PC-3 (cell line): ENCODE results near the gene LIG3. TPM values are rescaled to one million over a fixed set of nuclear protein-coding genes. Genes with fewer than 3 reads are reported as not detected.

Experiments
- ATAC-seq: fragments of 200-7000 bp; cut with Tn5 transposase; 2 replicates; pipeline ENCODE4 v1.9.1; 2020; ENCODE audit warnings: mild to moderate bottlenecking, moderate library complexity
- BruUV-seq: library from RNA; stranded (reverse); fragments of 400-500 nt; replicated peaks from 2 replicates; lab custom pipeline; 2021; lab: Mats Ljungman, UMichigan
- CTCF ChIA-PET: fragments of 300-600 bp; sonication (Branson Sonifier 250); formaldehyde crosslinking; loops from one replicate; lab custom pipeline; 2022; ENCODE audit warnings: antibody characterized with exemption; lab: Charles Lee
- POLR2A ChIA-PET: fragments of 300-600 bp; sonication (Branson Sonifier 250); formaldehyde crosslinking; loops from one replicate; lab custom pipeline; 2022; ENCODE audit warnings: antibody characterized with exemption; ENCODE audit not compliant: unreplicated experiment; lab: Charles Lee
- DNase-seq: peaks from one replicate; pipeline ENCODE4 v3.0.0-alpha.2; 2015
- H2AFZ ChIP-seq: fragments of 300-600 bp; sonication (generic); 2 replicates; pipeline ENCODE4 v1.6.0; 2016; ENCODE audit warnings: antibody characterized with exemption, low read length
- H3F3A ChIP-seq: fragments of 300-600 bp; sonication (generic); one replicate; pipeline ENCODE4 v1.6.0; 2017; ENCODE audit warnings: antibody characterized with exemption, low read length, control low read depth, mild to moderate bottlenecking; ENCODE audit not compliant: unreplicated experiment
- H3K27ac ChIP-seq: fragments of 300-600 bp; sonication (generic); 2 replicates; pipeline ENCODE4 v1.5.1; 2016; ENCODE audit warnings: mild to moderate bottlenecking, low read length
- H3K27me3 ChIP-seq: fragments of 300-600 bp; sonication (generic); 2 replicates; pipeline ENCODE4 v1.6.1; 2016; ENCODE audit warnings: low read length, mixed read lengths
- H3K36me3 ChIP-seq: fragments of 300-600 bp; sonication (generic); 2 replicates; pipeline ENCODE4 v1.6.1; 2016; ENCODE audit warnings: low read depth, mixed run types, low read length, mixed read lengths
- H3K4me1 ChIP-seq: fragments of 300-600 bp; sonication (generic); 2 replicates; pipeline ENCODE4 v1.5.1; 2016; ENCODE audit warnings: low read length; ENCODE audit not compliant: insufficient read depth
- H3K4me2 ChIP-seq: fragments of 300-600 bp; sonication (generic); 2 replicates; pipeline ENCODE4 v1.6.0; 2016; ENCODE audit warnings: low read length
- H3K4me3 ChIP-seq: fragments of 300-600 bp; sonication (generic); 2 replicates; pipeline ENCODE4 v1.5.1; 2016; ENCODE audit warnings: mild to moderate bottlenecking, low read length, mixed read lengths
- H3K79me2 ChIP-seq: fragments of 300-600 bp; sonication (generic); 2 replicates; pipeline ENCODE4 v1.6.1; 2017; ENCODE audit warnings: low read length, mixed read lengths
- H3K9ac ChIP-seq: fragments of 300-600 bp; sonication (generic); 2 replicates; pipeline ENCODE4 v1.6.0; 2016; ENCODE audit warnings: mild to moderate bottlenecking, low read length
- H3K9me2 ChIP-seq: fragments of 300-600 bp; sonication (generic); replicated peaks from 2 replicates; pipeline ENCODE4 v1.6.1; 2016; ENCODE audit warnings: mixed run types, low read length, mixed read lengths
- H3K9me3 ChIP-seq: fragments of 300-600 bp; sonication (generic); 2 replicates; pipeline ENCODE4 v1.6.1; 2016; ENCODE audit warnings: low read length, mixed read lengths
- H4K20me1 ChIP-seq: fragments of 300-600 bp; sonication (generic); 2 replicates; pipeline ENCODE4 v1.6.1; 2016; ENCODE audit warnings: low read length, mixed read lengths
- EZH2 ChIP-seq: fragments of 300-600 bp; sonication (generic); IDR thresholded peaks from one replicate; pipeline ENCODE4 v1.6.1; 2017; ENCODE audit warnings: antibody characterized with exemption, mild to moderate bottlenecking, low read length; ENCODE audit not compliant: unreplicated experiment
- EZH2phosphoT487 ChIP-seq: fragments of 300-600 bp; sonication (generic); IDR thresholded peaks from 2 replicates; pipeline ENCODE4 v1.6.1; 2018; ENCODE audit warnings: mild to moderate bottlenecking, antibody characterized with exemption, low read length, borderline replicate concordance
- intact Hi-C: fragments of 100-400 bp; cut with micrococcal nuclease; formaldehyde crosslinking; loops from 2 replicates; pipeline ENCODE4 v1.9.0; 2023
- total RNA-seq: library from RNA; depleted of rRNA; stranded (reverse); fragments of >200 nt; gene quantifications from 2 replicates; pipeline ENCODE4 v1.2.3, GENCODE V29; 2014
- TF ChIP-seq, protein P1 (sequence below): fragments of 300-600 bp; sonication (generic); conservative IDR thresholded peaks from 2 replicates; pipeline ENCODE4 v1.5.1; 2017; ENCODE audit warnings: antibody characterized with exemption, low read depth, mild to moderate bottlenecking, low read length

Gene LIG3
- total RNA-seq, 1 experiment from 2014 or later = 43.2 TPM

GRCh38 chr17:35016369-35016768, 36.1 kb downstream of the LIG3 start:
- BruUV-seq = no TSS peak
- no peak overlapping the region for H3K9ac ChIP-seq
- DNase-seq = no peak
- H3K9me3 ChIP-seq = no peaks in the 10 kb centered on the region
- TF ChIP-seq EZH2 (no peak), EZH2phosphoT487 (no peak)
- TF ChIP-seq, protein P1, sequence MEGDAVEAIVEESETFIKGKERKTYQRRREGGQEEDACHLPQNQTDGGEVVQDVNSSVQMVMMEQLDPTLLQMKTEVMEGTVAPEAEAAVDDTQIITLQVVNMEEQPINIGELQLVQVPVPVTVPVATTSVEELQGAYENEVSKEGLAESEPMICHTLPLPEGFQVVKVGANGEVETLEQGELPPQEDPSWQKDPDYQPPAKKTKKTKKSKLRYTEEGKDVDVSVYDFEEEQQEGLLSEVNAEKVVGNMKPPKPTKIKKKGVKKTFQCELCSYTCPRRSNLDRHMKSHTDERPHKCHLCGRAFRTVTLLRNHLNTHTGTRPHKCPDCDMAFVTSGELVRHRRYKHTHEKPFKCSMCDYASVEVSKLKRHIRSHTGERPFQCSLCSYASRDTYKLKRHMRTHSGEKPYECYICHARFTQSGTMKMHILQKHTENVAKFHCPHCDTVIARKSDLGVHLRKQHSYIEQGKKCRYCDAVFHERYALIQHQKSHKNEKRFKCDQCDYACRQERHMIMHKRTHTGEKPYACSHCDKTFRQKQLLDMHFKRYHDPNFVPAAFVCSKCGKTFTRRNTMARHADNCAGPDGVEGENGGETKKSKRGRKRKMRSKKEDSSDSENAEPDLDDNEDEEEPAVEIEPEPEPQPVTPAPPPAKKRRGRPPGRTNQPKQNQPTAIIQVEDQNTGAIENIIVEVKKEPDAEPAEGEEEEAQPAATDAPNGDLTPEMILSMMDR = no peak
- intact Hi-C loops = no loop called here
- no peak overlapping the region for H3K4me2 ChIP-seq
- peaks cover 4% of the 10 kb centered on the region; the same call in 1 of the 2 replicates for H3K79me2 ChIP-seq
- CTCF ChIA-PET = no interaction called here
- no peaks in the 10 kb centered on the region for H4K20me1 ChIP-seq
- POLR2A ChIA-PET = interaction anchor here (0.5 kb wide), 1 partner anchor 12 kb away, joined by 3 read pairs; no protein-coding TSS in a partner anchor
- H3K27ac ChIP-seq = no peak overlapping the region
- no peak overlapping the region for H3K4me3 ChIP-seq
- no peaks in the 10 kb centered on the region for H3K4me1 ChIP-seq
- ATAC-seq = no peak
- H3K27me3 ChIP-seq = no peaks in the 10 kb centered on the region
- no peaks in the 10 kb centered on the region for H3F3A ChIP-seq
- H3K9me2 ChIP-seq = no peaks in the 10 kb centered on the region
- H3K36me3 ChIP-seq = peaks cover 70% of the 10 kb centered on the region
- H2AFZ ChIP-seq = no peak overlapping the region

- Histone ChIP-seq H3K79me2 (peaks cover 8% of the 10 kb centered on the region; the same call in 1 of the 2 replicates), H2AFZ (no peak overlapping the region), H3K27ac (no peak overlapping the region), H3K9me2 (no peaks in the 10 kb centered on the region), H3K36me3 (peaks cover 75% of the 10 kb centered on the region), H3F3A (no peaks in the 10 kb centered on the region), H3K4me2 (no peak overlapping the region), H3K4me1 (peaks cover 4% of the 10 kb centered on the region), H3K4me3 (no peak overlapping the region), H4K20me1 (no peaks in the 10 kb centered on the region), H3K9ac (no peak overlapping the region), H3K9me3 (no peaks in the 10 kb centered on the region), H3K27me3 (no peaks in the 10 kb centered on the region)
- BruUV-seq = no TSS peak
- ChIA-PET POLR2A (interaction anchor here (0.5 kb wide), 1 partner anchor 12 kb away, joined by 3 read pairs; no protein-coding TSS in a partner anchor), CTCF (no interaction called here)
- intact Hi-C loops = no loop called here
- DNase-seq (no peak), ATAC-seq (no peak)
- TF ChIP-seq EZH2 = no peak
- TF ChIP-seq EZH2phosphoT487 = no peak
- TF ChIP-seq, protein P1 = no peak
Observed at GRCh38 chr17:35017021-35017420, 36.7 kb downstream of the LIG3 start.

DNA sequence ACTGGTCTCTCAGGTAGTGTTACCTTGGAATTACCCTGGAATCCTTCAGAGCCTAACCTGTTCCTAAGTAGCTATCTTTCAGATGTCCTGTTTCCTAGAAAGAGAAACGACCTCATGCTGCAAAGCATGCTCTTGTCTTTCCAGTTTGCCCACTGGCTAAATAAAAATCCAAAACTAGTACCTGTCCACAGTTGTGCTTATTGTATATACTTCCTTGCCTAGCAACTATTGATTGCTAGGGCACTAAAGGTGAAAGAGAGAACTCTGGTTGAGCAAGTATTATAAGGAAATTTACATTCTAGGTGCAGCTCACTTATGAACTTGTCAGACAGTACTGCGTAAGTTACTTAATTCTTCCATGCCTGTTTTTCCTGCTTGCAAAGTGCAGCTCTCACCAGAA, 38.5 kb downstream of the LIG3 start:
- H3K4me2 ChIP-seq = no peak overlapping the region
- ATAC-seq (no peak), DNase-seq (no peak)
- H3K9me3 ChIP-seq = no peaks in the 10 kb centered on the region
- ChIA-PET POLR2A (no interaction called here), CTCF (no interaction called here)
- peaks cover 64% of the 10 kb centered on the region for H3K36me3 ChIP-seq
- H3K79me2 ChIP-seq = peaks cover 8% of the 10 kb centered on the region; the same call in 1 of the 2 replicates
- peaks cover 20% of the 10 kb centered on the region for H3K4me1 ChIP-seq
- no TSS peak for BruUV-seq
- H3K27ac ChIP-seq = no peak overlapping the region
- H3K27me3 ChIP-seq = no peaks in the 10 kb centered on the region
- no peak overlapping the region for H3K4me3 ChIP-seq
- no peaks in the 10 kb centered on the region for H4K20me1 ChIP-seq
- no peak for TF ChIP-seq EZH2phosphoT487
- H3F3A ChIP-seq = no peaks in the 10 kb centered on the region
- H2AFZ ChIP-seq = no peak overlapping the region
- intact Hi-C loops = no loop called here
- H3K9ac ChIP-seq = no peak overlapping the region
- no peaks in the 10 kb centered on the region for H3K9me2 ChIP-seq
